CD4-positive, alpha-beta memory T cell (primary cell): ENCODE data around the gene TRIM29. TPM values are rescaled to one million over a fixed set of nuclear protein-coding genes. Genes with fewer than 3 reads are reported as not detected.

Source experiments
- CTCF ChIA-PET: fragments of 350-600 bp; sonication (Branson Sonifier 250); formaldehyde crosslinking; loops from one replicate; lab custom pipeline; 2021; ENCODE audit warnings: inconsistent platforms; ENCODE audit not compliant: partially characterized antibody; lab: Charles Lee
- POLR2A ChIA-PET: fragments of 350-600 bp; sonication (Branson Sonifier 250); formaldehyde crosslinking; loops from one replicate; lab custom pipeline; 2021; ENCODE audit not compliant: partially characterized antibody; lab: Charles Lee
- DNase-seq, 5 donors: peaks; one replicate each; pipeline versions ENCODE4 v3.0.0 to v3.0.0-alpha.2; 2020 to 2022; ENCODE audit warnings: mixed read lengths in 1 of 5
- H3K27ac ChIP-seq: one replicate; pipeline ENCODE4 v1.7.0; 2013; ENCODE audit warnings: low read depth, low read length
- H3K27me3 ChIP-seq: 2 replicates; pipeline ENCODE4 v1.7.0; 2013; ENCODE audit warnings: mild to moderate bottlenecking, low read length, moderate library complexity; ENCODE audit not compliant: insufficient read depth
- H3K36me3 ChIP-seq: 2 replicates; pipeline ENCODE4 v1.7.0; 2013; ENCODE audit warnings: mild to moderate bottlenecking, low read length, moderate library complexity; ENCODE audit not compliant: insufficient read depth
- H3K4me1 ChIP-seq: 2 replicates; pipeline ENCODE4 v1.7.0; 2013; ENCODE audit warnings: mild to moderate bottlenecking, low read length, moderate library complexity; ENCODE audit not compliant: insufficient read depth
- H3K4me3 ChIP-seq, 2 donors: one replicate each; pipeline ENCODE4 v1.7.0; 2013; ENCODE audit warnings: low read length in 2 of 2, mild to moderate bottlenecking in 1 of 2
- H3K9me3 ChIP-seq, 2 donors: one replicate each; pipeline ENCODE4 v1.7.0; 2013; ENCODE audit warnings: low read length in 2 of 2, control low read depth in 1 of 2; ENCODE audit not compliant: control insufficient read depth in 1 of 2
- H3K27ac Mint-ChIP-seq, 7 donors: one replicate each; pipeline ENCODE4 v1.8.0; 2020 to 2021; ENCODE audit warnings: mixed read lengths in 7 of 7, mild to moderate bottlenecking in 6 of 7, inconsistent platforms in 3 of 7, moderate library complexity in 3 of 7
- H3K27me3 Mint-ChIP-seq, 2 donors: one replicate each; pipeline ENCODE4 v1.8.0; 2020 to 2021; ENCODE audit warnings: mixed read lengths in 2 of 2
- H3K36me3 Mint-ChIP-seq, 2 donors: one replicate each; pipeline ENCODE4 v1.8.0; 2020 to 2021; ENCODE audit warnings: mixed read lengths in 2 of 2, inconsistent platforms in 1 of 2, mild to moderate bottlenecking in 1 of 2
- H3K4me1 Mint-ChIP-seq, 4 donors: one replicate each; pipeline ENCODE4 v1.8.0; 2020 to 2021; ENCODE audit warnings: mixed read lengths in 4 of 4, mild to moderate bottlenecking in 1 of 4
- H3K4me3 Mint-ChIP-seq, 8 donors: one replicate each; pipeline ENCODE4 v1.8.0; 2020 to 2021; ENCODE audit warnings: mixed read lengths in 8 of 8, mild to moderate bottlenecking in 7 of 8, moderate library complexity in 6 of 8, inconsistent platforms in 3 of 8
- H3K9me3 Mint-ChIP-seq, 8 donors: one replicate each; pipeline ENCODE4 v1.8.0; 2020 to 2021; ENCODE audit warnings: mixed read lengths in 8 of 8, mild to moderate bottlenecking in 5 of 8, inconsistent platforms in 3 of 8, moderate library complexity in 1 of 8
- intact Hi-C: fragments of 100-400 bp; cut with micrococcal nuclease; formaldehyde crosslinking; loops from one replicate; pipeline ENCODE4 v1.15.1; 2023
- polyA plus RNA-seq, 2 donors: library from polyadenylated mRNA; unstranded; fragments of 300-500 nt; fragmentation: Illumina TruSeq; gene quantifications; one replicate each; pipeline ENCODE4 v1.2.3, GENCODE V29; 2021
- total RNA-seq, 2 experiments: library from RNA; stranded (reverse); gene quantifications; one replicate each; pipeline ENCODE4 v1.2.3, GENCODE V29; 2021

TRIM29 gene
- total and polyA plus RNA-seq, 4 experiments from 2014 or later = not detected

GRCh38 chr11:120178561-120179056 lies 40.7 kb upstream of the TRIM29 start:
- intact Hi-C loops = no loop called here
- Mint-ChIP-seq H3K4me3 (no peak overlapping the region), H3K9me3 (no peaks in the 10 kb centered on the region), H3K4me1 (no peaks in the 10 kb centered on the region), H3K27ac (no peak overlapping the region), H3K27me3 (peaks cover 10 to 18% of the 10 kb centered on the region in 2 donors), H3K36me3 (no peaks in the 10 kb centered on the region)
- Histone ChIP-seq H3K9me3 (no peaks in the 10 kb centered on the region), H3K27ac (no peak overlapping the region), H3K4me1 (no peaks in the 10 kb centered on the region), H3K27me3 (no peaks in the 10 kb centered on the region), H3K4me3 (no peak overlapping the region), H3K36me3 (no peaks in the 10 kb centered on the region)
- CTCF ChIA-PET = interaction anchor here (1.4 to 2.6 kb wide), 3 partner anchors 8 to 124 kb away, joined by 3 to 12 read pairs (median 6); no protein-coding TSS in a partner anchor
- no peak for DNase-seq
- POLR2A ChIA-PET = no interaction called here

GRCh38 chr11:120174866-120175265 lies 37.0 kb upstream of the TRIM29 start:
- H3K4me3 ChIP-seq = no peak overlapping the region
- H3K27ac ChIP-seq = no peak overlapping the region
- ChIA-PET CTCF (interaction anchor here (1.2 to 1.4 kb wide), 2 partner anchors 16 to 160 kb away, joined by 3 to 4 read pairs; no protein-coding TSS in a partner anchor), POLR2A (no interaction called here)
- no peak overlapping the region for H3K4me3 Mint-ChIP-seq
- H3K27me3 Mint-ChIP-seq = peaks cover 30 to 38% of the 10 kb centered on the region in 2 donors
- DNase-seq = no peak
- no peaks in the 10 kb centered on the region for H3K36me3 Mint-ChIP-seq
- no peaks in the 10 kb centered on the region for H3K9me3 ChIP-seq
- intact Hi-C loops = loop anchor here (5.0 kb wide), 1 partner anchor 512 kb away; no protein-coding TSS in a partner anchor
- H3K9me3 Mint-ChIP-seq = no peaks in the 10 kb centered on the region
- no peak overlapping the region for H3K27ac Mint-ChIP-seq
- no peaks in the 10 kb centered on the region for H3K4me1 ChIP-seq
- no peaks in the 10 kb centered on the region for H3K4me1 Mint-ChIP-seq
- H3K36me3 ChIP-seq = no peaks in the 10 kb centered on the region
- H3K27me3 ChIP-seq = peaks cover 19% of the 10 kb centered on the region

DNA sequence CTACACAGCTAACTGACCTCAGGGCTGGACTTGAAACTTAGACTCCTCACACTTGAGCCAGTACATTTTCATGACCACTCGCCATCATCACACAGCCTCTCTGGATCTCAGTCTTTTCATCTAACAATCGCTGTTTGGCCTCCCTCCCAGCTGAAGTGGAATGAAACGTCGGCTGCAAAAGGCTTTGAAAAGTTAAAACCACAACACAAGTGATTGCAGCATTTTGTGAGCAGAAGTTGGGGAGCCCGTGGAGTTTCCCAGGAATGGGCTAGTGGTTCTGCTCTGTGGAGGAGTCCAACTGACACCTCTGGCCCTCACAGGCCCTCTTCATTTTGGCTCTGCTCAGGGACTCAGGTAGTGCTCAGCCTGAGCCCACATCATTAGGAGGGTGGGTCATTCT lies 35.9 kb upstream of the TRIM29 start:
- intact Hi-C loops = loop anchor here (5.0 kb wide), 1 partner anchor 513 kb away; no protein-coding TSS in a partner anchor
- Histone ChIP-seq H3K4me1 (no peaks in the 10 kb centered on the region), H3K27me3 (peaks cover 19% of the 10 kb centered on the region), H3K9me3 (no peaks in the 10 kb centered on the region), H3K4me3 (no peak overlapping the region), H3K36me3 (no peaks in the 10 kb centered on the region), H3K27ac (no peak overlapping the region)
- ChIA-PET POLR2A (no interaction called here), CTCF (interaction anchor here (1.4 to 3.1 kb wide), 2 partner anchors 56 to 161 kb away, joined by 4 to 9 read pairs; no protein-coding TSS in a partner anchor)
- Mint-ChIP-seq H3K27me3 (peaks cover 31 to 39% of the 10 kb centered on the region in 2 donors), H3K9me3 (no peaks in the 10 kb centered on the region), H3K4me1 (peaks cover 0 to 3% (median under 1%) of the 10 kb centered on the region in 4 donors), H3K27ac (no peak overlapping the region), H3K4me3 (no peak overlapping the region), H3K36me3 (no peaks in the 10 kb centered on the region)
- no peak for DNase-seq

DNA sequence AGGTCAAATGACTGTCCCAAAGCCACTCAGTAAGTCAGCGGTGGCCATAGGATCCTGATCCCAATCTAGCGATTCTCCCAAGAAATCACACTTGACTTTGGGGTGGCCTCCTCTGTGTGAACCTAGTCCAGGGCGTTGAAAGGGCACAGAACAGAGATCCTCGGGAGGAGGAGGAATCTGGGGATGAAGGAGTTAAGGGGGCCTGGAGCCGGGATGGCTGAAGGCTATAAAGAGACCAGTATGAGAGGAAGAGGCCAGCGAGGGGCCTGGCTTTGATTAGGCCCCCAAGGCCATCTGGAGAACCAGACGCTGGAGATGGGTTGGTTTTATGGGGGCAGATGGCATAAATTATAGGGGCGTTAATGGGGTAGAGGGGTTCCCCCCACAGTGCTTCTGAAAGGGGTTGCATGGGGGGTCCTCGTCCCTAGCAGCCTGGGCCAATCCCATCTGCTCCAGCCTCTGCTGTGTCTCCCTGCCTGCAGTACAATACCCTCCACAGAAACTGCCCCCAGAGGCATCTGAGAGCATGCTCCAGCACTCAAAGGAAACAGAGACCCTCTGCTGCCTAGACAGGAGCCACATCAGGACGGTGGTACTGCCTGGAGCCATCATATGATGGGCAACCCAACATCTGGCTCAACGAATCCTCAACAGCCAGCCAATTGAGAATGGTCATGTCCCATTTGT lies 35.2 kb upstream of the TRIM29 start:
- Histone ChIP-seq H3K9me3 (no peaks in the 10 kb centered on the region), H3K4me3 (no peak overlapping the region), H3K27me3 (peaks cover 25% of the 10 kb centered on the region), H3K27ac (no peak overlapping the region), H3K36me3 (no peaks in the 10 kb centered on the region), H3K4me1 (peaks cover 6% of the 10 kb centered on the region)
- Mint-ChIP-seq H3K36me3 (no peaks in the 10 kb centered on the region), H3K4me1 (peaks cover 0 to 7% (median 5%) of the 10 kb centered on the region in 4 donors), H3K27me3 (peaks cover 36 to 44% of the 10 kb centered on the region in 2 donors), H3K9me3 (no peaks in the 10 kb centered on the region), H3K4me3 (no peak overlapping the region), H3K27ac (no peak overlapping the region)
- DNase-seq = no peak
- CTCF ChIA-PET = interaction anchor here (3.1 kb wide), 1 partner anchor 57 kb away, joined by 9 read pairs; no protein-coding TSS in a partner anchor
- intact Hi-C loops = loop anchor here (5.0 kb wide), 1 partner anchor 514 kb away; no protein-coding TSS in a partner anchor
- POLR2A ChIA-PET = no interaction called here

DNA sequence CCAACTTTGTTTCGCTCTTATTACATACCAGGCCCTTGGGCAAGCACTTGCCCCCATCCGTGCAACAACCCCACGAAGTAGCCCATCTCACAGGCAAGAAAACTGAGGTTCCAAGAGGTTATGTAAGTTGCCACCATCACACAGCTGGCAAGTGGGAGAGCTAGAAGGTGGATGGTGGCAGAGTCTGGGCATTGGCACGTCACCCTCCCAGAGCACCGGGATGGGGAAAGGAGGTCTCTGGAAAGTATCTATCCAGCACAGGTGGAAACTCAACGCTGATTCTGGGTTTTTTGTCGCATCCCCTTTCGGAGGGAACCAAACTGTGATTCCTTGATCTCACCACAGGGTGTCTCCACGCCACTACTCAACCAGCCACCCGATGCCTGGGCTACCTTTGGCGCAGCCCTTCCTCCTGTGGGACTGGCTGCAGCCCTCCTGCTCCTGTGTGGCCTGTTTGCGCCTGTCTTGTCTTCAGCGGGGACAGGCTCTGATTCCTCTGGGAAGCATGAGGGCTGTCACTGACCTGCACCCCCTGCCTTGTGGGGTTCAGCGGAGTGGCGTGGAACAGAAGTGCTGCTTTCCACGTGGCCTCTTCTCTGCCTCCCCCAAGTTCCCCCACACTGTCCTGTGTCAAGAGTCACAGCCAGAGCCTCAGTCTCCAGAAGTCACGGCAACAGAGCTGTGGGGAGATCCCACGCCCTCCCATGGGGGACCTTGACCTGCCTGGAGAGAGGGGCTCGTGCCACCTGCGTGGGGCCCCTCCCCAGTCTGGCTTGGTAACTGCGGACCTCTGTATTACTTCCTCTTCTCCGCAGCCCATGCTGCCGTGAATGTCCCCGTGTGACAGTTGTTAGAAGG lies 34.4 kb upstream of the TRIM29 start:
- no peaks in the 10 kb centered on the region for H3K9me3 ChIP-seq
- peaks cover 7% of the 10 kb centered on the region for H3K4me1 ChIP-seq
- Mint-ChIP-seq H3K4me1 (peaks cover 0 to 7% (median 5%) of the 10 kb centered on the region in 4 donors), H3K27me3 (peaks cover 44 to 50% of the 10 kb centered on the region in 2 donors), H3K4me3 (peak overlapping the region in 1 of 8 donors; percentile 21), H3K9me3 (peaks cover 0 to under 1% (median 0%) of the 10 kb centered on the region in 8 donors), H3K27ac (no peak overlapping the region), H3K36me3 (no peaks in the 10 kb centered on the region)
- DNase-seq = peak in 4 of 5 donors; percentile 12 to 27 (median 22)
- CTCF ChIA-PET = interaction anchor here (3.1 kb wide), 1 partner anchor 58 kb away, joined by 9 read pairs; no protein-coding TSS in a partner anchor
- peaks cover 26% of the 10 kb centered on the region for H3K27me3 ChIP-seq
- intact Hi-C loops = loop anchor here (5.0 kb wide), 1 partner anchor 515 kb away; no protein-coding TSS in a partner anchor
- H3K27ac ChIP-seq = no peak overlapping the region
- POLR2A ChIA-PET = no interaction called here
- no peak overlapping the region for H3K4me3 ChIP-seq
- no peaks in the 10 kb centered on the region for H3K36me3 ChIP-seq

DNA sequence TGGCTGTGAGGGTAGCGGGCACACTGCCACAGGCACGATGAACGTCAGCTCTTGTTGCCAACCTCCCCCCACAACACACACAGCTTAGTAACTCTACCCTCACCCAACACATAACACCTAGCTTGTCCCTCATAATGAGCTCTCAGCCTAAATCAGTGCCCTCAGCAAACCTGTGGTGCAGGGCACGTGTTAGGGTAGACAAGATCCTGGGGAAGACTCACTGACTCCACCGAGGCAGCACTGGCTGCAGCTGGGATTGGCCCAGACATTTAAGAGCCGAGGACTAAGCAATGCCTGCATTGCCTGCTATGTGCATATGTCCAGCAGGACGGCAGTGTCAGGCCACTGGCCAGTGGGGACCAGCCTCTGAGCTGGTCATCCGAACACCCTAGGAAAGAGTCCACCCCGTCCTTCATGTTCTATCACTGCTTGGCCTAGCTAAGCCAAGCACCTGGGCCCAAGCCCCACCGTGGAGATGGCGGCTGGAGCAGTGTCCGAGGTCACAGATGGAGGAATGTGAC lies 32.9 kb upstream of the TRIM29 start:
- Mint-ChIP-seq H3K27ac (no peak overlapping the region), H3K36me3 (no peaks in the 10 kb centered on the region), H3K9me3 (peaks cover 0 to 14% (median 6%) of the 10 kb centered on the region in 8 donors), H3K4me1 (peaks cover 0 to 7% (median 5%) of the 10 kb centered on the region in 4 donors), H3K27me3 (peaks cover 55 to 57% of the 10 kb centered on the region in 2 donors), H3K4me3 (no peak overlapping the region)
- H3K4me1 ChIP-seq = peaks cover 7% of the 10 kb centered on the region
- no peak overlapping the region for H3K4me3 ChIP-seq
- intact Hi-C loops = loop anchor here (5.0 kb wide), 1 partner anchor 516 kb away; no protein-coding TSS in a partner anchor
- peaks cover 26% of the 10 kb centered on the region for H3K27me3 ChIP-seq
- POLR2A ChIA-PET = no interaction called here
- CTCF ChIA-PET = interaction anchor here (1.0 to 1.6 kb wide), 3 partner anchors 9 to 56 kb away, joined by 3 to 5 read pairs (median 3); no protein-coding TSS in a partner anchor
- H3K9me3 ChIP-seq = no peaks in the 10 kb centered on the region
- H3K36me3 ChIP-seq = no peaks in the 10 kb centered on the region
- DNase-seq = no peak
- no peak overlapping the region for H3K27ac ChIP-seq
